Activated CD8-positive, alpha-beta T cell treated with anti-CD3 and anti-CD28 coated beads for 36 hours (primary cell): Measurements from ENCODE around the gene MCM5. TPM values are rescaled to one million over a fixed set of nuclear protein-coding genes. Genes with fewer than 3 reads are reported as not detected.

Source experiments
- ATAC-seq: fragments of 200-7000 bp; cut with Tn5 transposase; one replicate; pipeline ENCODE4 v1.10.0; 2021; ENCODE audit warnings: mild to moderate bottlenecking, moderate library complexity
- CTCF ChIA-PET: fragments of 350-600 bp; sonication (Branson Sonifier 250); formaldehyde crosslinking; loops from one replicate; lab custom pipeline; 2021; ENCODE audit warnings: antibody characterized with exemption; lab: Charles Lee
- POLR2A ChIA-PET: fragments of 350-600 bp; sonication (Branson Sonifier 250); formaldehyde crosslinking; loops from one replicate; lab custom pipeline; 2021; ENCODE audit warnings: antibody characterized with exemption; lab: Charles Lee
- DNase-seq: peaks from one replicate; pipeline ENCODE4 v3.0.0-alpha.2; 2020
- H3K27ac Mint-ChIP-seq: one replicate; pipeline ENCODE4 v1.8.0; 2021; ENCODE audit warnings: mild to moderate bottlenecking, mixed read lengths
- H3K27me3 Mint-ChIP-seq: one replicate; pipeline ENCODE4 v1.8.0; 2021; ENCODE audit warnings: mixed read lengths
- H3K36me3 Mint-ChIP-seq: one replicate; pipeline ENCODE4 v1.8.0; 2021; ENCODE audit warnings: low read depth, mixed read lengths
- H3K4me1 Mint-ChIP-seq: one replicate; pipeline ENCODE4 v1.8.0; 2021; ENCODE audit warnings: low read depth, mixed read lengths
- H3K4me3 Mint-ChIP-seq: one replicate; pipeline ENCODE4 v1.8.0; 2021; ENCODE audit warnings: mild to moderate bottlenecking, moderate library complexity, mixed read lengths
- H3K9me3 Mint-ChIP-seq: one replicate; pipeline ENCODE4 v1.8.0; 2021; ENCODE audit warnings: mixed read lengths
- CTCF ChIP-seq: fragments of 200-600 bp; IDR thresholded peaks from one replicate; pipeline ENCODE4 v1.8.0; 2022; ENCODE audit warnings: antibody characterized with exemption, mild to moderate bottlenecking
- intact Hi-C: fragments of 100-400 bp; cut with micrococcal nuclease; formaldehyde crosslinking; loops from one replicate; pipeline ENCODE4 v1.10.0; 2022
- total RNA-seq, 2 experiments: library from RNA; stranded (reverse); gene quantifications; one replicate each; pipeline ENCODE4 v1.2.3, GENCODE V29; 2021

MCM5 gene
- total RNA-seq, 2 experiments from 2014 or later = 318 to 319 TPM

GRCh38 chr22:35463231-35463933 lies 63.4 kb downstream of the MCM5 start:
- ChIA-PET POLR2A (no interaction called here), CTCF (no interaction called here)
- Mint-ChIP-seq H3K4me3 (no peak overlapping the region), H3K36me3 (peaks cover 5% of the 10 kb centered on the region), H3K9me3 (peaks cover 4% of the 10 kb centered on the region), H3K27ac (no peak overlapping the region), H3K4me1 (no peaks in the 10 kb centered on the region), H3K27me3 (no peaks in the 10 kb centered on the region)
- no peak for TF ChIP-seq CTCF
- DNase-seq (no peak), ATAC-seq (no peak)
- intact Hi-C loops = no loop called here

- Mint-ChIP-seq H3K36me3 (peaks cover 5% of the 10 kb centered on the region), H3K9me3 (peaks cover 4% of the 10 kb centered on the region), H3K4me3 (no peak overlapping the region), H3K27ac (no peak overlapping the region), H3K4me1 (no peaks in the 10 kb centered on the region), H3K27me3 (no peaks in the 10 kb centered on the region)
- intact Hi-C loops = no loop called here
- TF ChIP-seq CTCF = no peak
- no peak for ATAC-seq
- ChIA-PET CTCF (no interaction called here), POLR2A (interaction anchor here (0.6 kb wide), 1 partner anchor 88 kb away, joined by 3 read pairs; no protein-coding TSS in a partner anchor)
- no peak for DNase-seq
Observed at GRCh38 chr22:35464399-35464798, 64.5 kb downstream of the MCM5 start.

DNA sequence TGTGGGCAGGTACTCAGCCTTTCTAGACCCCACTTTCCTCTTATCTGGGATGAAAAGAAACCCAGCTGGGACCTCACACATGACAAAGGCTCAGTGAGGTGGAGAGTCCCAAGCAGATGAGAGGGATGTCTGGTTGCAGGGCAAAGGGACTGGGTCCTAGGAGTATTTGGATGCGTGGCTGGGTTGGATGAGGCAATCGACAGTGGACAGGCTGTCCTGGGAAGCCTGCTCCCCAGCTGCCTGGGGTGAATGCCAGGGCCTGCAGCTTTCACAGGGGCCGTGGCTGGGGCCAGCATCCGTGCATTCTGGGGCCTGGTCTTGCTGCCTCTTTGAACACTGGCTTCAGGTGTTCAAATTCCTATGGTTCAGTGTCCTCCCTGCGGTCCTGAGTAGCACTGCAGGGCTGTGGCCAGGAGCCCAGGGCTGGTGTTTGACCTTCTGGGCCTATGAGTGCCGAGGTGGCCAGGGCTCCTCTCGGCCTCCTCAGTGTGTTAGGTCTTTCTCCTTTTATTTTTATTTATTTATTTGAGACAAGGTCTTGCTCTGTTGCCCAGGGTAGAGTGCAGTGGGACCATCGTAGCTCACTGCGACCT lies 65.3 kb downstream of the MCM5 start:
- TF ChIP-seq CTCF = no peak
- CTCF ChIA-PET = no interaction called here
- POLR2A ChIA-PET = interaction anchor here (0.6 kb wide), 1 partner anchor 89 kb away, joined by 3 read pairs; no protein-coding TSS in a partner anchor

GRCh38 chr22:35467681-35468434 lies 67.9 kb downstream of the MCM5 start:
- TF ChIP-seq CTCF = no peak
- Mint-ChIP-seq H3K4me3 (no peak overlapping the region), H3K27ac (no peak overlapping the region), H3K4me1 (no peaks in the 10 kb centered on the region), H3K9me3 (peaks cover 9% of the 10 kb centered on the region), H3K27me3 (no peaks in the 10 kb centered on the region), H3K36me3 (peaks cover 20% of the 10 kb centered on the region)
- intact Hi-C loops = no loop called here
- no peak for ATAC-seq
- no peak for DNase-seq
- ChIA-PET CTCF (no interaction called here), POLR2A (no interaction called here)

More for the DNA sequence above, 65.3 kb downstream of the MCM5 start:
- intact Hi-C loops = no loop called here
- Mint-ChIP-seq H3K27me3 (no peaks in the 10 kb centered on the region), H3K4me1 (no peaks in the 10 kb centered on the region), H3K36me3 (peaks cover 6% of the 10 kb centered on the region), H3K4me3 (no peak overlapping the region), H3K9me3 (peaks cover 4% of the 10 kb centered on the region), H3K27ac (no peak overlapping the region)
- ATAC-seq (no peak), DNase-seq (no peak)
